Measurements from ENCODE around the gene OSBP2. TPM values are rescaled to one million over a fixed set of nuclear protein-coding genes. Genes with fewer than 3 reads are reported as not detected.
A peak's percentile ranks its signal among the peaks of the same experiment; 100 is the strongest.

OSBP2 gene
- total RNA-seq, 1 experiment from 2014 or later = 6.2 TPM

DNA sequence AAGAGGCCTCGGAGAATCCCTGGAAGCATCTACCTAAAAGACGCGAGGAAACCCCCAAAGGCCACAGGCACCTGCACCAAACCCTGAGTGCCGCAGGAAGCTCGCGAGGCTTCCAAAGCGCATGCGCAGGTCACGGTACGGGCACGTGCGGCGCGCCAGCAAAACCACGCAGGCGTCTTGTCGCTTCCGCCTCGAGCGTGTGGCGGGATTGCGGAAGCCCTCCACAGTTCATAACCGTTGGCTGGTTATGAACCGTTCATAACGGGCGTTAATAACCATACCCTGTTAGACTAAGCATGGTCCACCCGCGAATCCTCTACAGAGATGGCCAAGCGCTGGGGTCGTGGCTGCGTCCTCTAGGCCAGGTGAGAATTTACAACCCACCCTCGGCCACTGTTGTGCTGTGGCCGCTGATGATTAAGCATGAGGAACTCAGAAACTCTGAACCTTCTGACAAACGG, 227.5 kb downstream of the OSBP2 start:
- ChIA-PET POLR2A (interaction anchor here (0.5 to 2.3 kb wide), 9 partner anchors 15 to 159 kb away, joined by 3 to 15 read pairs (median 3); partner anchors contain the start of genes MORC2, SMTN and TUG1), CTCF (interaction anchor here (0.6 to 2.0 kb wide), 15 partner anchors 7 to 715 kb away, joined by 3 to 15 read pairs (median 4); partner anchors contain the start of genes MORC2, SELENOM and TUG1)
- no peaks in the 10 kb centered on the region for H3K4me1 ChIP-seq
- DNase-seq = peak; percentile 92
- H3K4me3 ChIP-seq (ENCODE audit: low read depth, low read length) = peak overlapping the region; percentile 49
- no peak for TF ChIP-seq CTCF (IDR thresholded peaks at IDR 0.05; ENCODE audit: insufficient read depth in 1 of 2, low read depth in 1 of 2, low read length in 1 of 2, severe bottlenecking in 1 of 2, unreplicated experiment in 1 of 2)
- Mint-ChIP-seq H3K9me3 (ENCODE audit: unreplicated experiment) (no peaks in the 10 kb centered on the region), H3K4me1 (ENCODE audit: low read depth, unreplicated experiment) (peaks cover 5% of the 10 kb centered on the region), H3K36me3 (ENCODE audit: insufficient read depth, unreplicated experiment) (peaks cover 44% of the 10 kb centered on the region), H3K27ac (ENCODE audit: unreplicated experiment) (peak overlapping the region; percentile 97), H3K4me3 (ENCODE audit: unreplicated experiment) (peak overlapping the region; percentile 93), H3K27me3 (ENCODE audit: insufficient read depth, unreplicated experiment) (no peaks in the 10 kb centered on the region)
- intact Hi-C loops (cut with micrococcal nuclease; ENCODE audit: unreplicated experiment) = loop anchor here (5.0 kb wide), 1 partner anchor 225 kb away; no protein-coding TSS in a partner anchor
- H3K36me3 ChIP-seq (ENCODE audit: control insufficient read depth, insufficient read depth, low read length) = peaks cover 2% of the 10 kb centered on the region
- no peaks in the 10 kb centered on the region for H3K27me3 ChIP-seq (replicated peaks; ENCODE audit: control insufficient read depth, insufficient read depth, low read length)
- H3K9me3 ChIP-seq = no peaks in the 10 kb centered on the region
- BruUV-seq (replicated peaks) = no TSS peak

DNA sequence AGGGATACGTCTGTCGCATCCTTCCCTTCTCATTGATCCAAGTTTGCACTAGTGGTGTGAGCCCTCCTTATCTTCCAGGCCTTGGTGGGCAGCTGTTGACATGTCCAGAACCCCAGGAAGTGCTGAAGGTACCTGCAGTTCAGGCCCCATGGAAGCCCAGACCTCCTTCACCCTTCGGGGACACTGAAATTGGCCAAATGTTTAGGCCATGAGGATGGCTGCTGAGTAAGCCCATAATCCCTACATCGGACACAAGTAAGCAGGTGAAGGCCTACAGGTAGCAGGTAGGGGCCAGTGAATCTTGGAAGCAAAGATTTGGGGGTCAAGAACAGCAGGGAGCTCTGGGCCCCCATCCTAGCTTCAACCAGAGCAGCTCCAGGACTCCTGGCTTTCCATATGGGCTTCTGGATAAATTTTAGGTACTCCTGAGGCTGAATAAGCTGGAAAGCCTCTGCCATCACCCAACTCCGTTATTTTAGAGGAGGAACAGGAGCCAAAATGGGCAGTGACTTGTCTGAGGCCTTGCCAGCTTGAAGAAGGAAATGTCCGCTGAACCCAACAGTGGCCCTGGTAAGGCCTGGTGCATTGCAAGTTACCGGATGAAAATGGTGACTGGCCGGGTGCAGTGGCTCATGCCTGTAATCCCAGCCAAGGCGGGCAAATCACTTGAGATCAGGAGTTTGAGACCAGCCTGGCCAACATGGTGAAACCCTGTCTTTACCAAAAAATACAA, 228.7 kb downstream of the OSBP2 start:
- intact Hi-C loops (cut with micrococcal nuclease; ENCODE audit: unreplicated experiment) = loop anchor here (5.0 kb wide), 1 partner anchor 224 kb away; no protein-coding TSS in a partner anchor
- Histone ChIP-seq H3K9me3 (no peaks in the 10 kb centered on the region), H3K4me1 (no peaks in the 10 kb centered on the region), H3K27me3 (replicated peaks; ENCODE audit: control insufficient read depth, insufficient read depth, low read length) (no peaks in the 10 kb centered on the region), H3K36me3 (ENCODE audit: control insufficient read depth, insufficient read depth, low read length) (peaks cover 2% of the 10 kb centered on the region), H3K4me3 (ENCODE audit: low read depth, low read length) (no peak overlapping the region)
- Mint-ChIP-seq H3K4me1 (ENCODE audit: low read depth, unreplicated experiment) (peaks cover 5% of the 10 kb centered on the region), H3K36me3 (ENCODE audit: insufficient read depth, unreplicated experiment) (peaks cover 54% of the 10 kb centered on the region), H3K27me3 (ENCODE audit: insufficient read depth, unreplicated experiment) (no peaks in the 10 kb centered on the region), H3K27ac (ENCODE audit: unreplicated experiment) (peak overlapping the region; percentile 97), H3K9me3 (ENCODE audit: unreplicated experiment) (no peaks in the 10 kb centered on the region), H3K4me3 (ENCODE audit: unreplicated experiment) (peak overlapping the region; percentile 93)
- no peak for TF ChIP-seq CTCF (IDR thresholded peaks at IDR 0.05; ENCODE audit: insufficient read depth in 1 of 2, low read depth in 1 of 2, low read length in 1 of 2, severe bottlenecking in 1 of 2, unreplicated experiment in 1 of 2)
- ChIA-PET POLR2A (interaction anchor here (0.6 to 2.3 kb wide), 4 partner anchors 7 to 157 kb away, joined by 3 to 15 read pairs (median 4); partner anchors contain the start of genes MORC2 and TUG1), CTCF (no interaction called here)
- BruUV-seq (replicated peaks) = no TSS peak
- no peak for DNase-seq

- BruUV-seq (replicated peaks) = no TSS peak
- TF ChIP-seq CTCF (IDR thresholded peaks at IDR 0.05; ENCODE audit: insufficient read depth in 1 of 2, low read depth in 1 of 2, low read length in 1 of 2, severe bottlenecking in 1 of 2, unreplicated experiment in 1 of 2) = no peak
- intact Hi-C loops (cut with micrococcal nuclease; ENCODE audit: unreplicated experiment) = no loop called here
Measured at GRCh38 chr22:30925667-30926066, 231.0 kb downstream of the OSBP2 start.

More at GRCh38 chr22:30925667-30926066, 231.0 kb downstream of the OSBP2 start:
- Mint-ChIP-seq H3K4me1 (ENCODE audit: low read depth, unreplicated experiment) (peaks cover 5% of the 10 kb centered on the region), H3K27me3 (ENCODE audit: insufficient read depth, unreplicated experiment) (no peaks in the 10 kb centered on the region), H3K27ac (ENCODE audit: unreplicated experiment) (no peak overlapping the region), H3K4me3 (ENCODE audit: unreplicated experiment) (no peak overlapping the region), H3K9me3 (ENCODE audit: unreplicated experiment) (no peaks in the 10 kb centered on the region), H3K36me3 (ENCODE audit: insufficient read depth, unreplicated experiment) (peaks cover 65% of the 10 kb centered on the region)
- ChIA-PET CTCF (no interaction called here), POLR2A (no interaction called here)
- H3K4me3 ChIP-seq (ENCODE audit: low read depth, low read length) = no peak overlapping the region
- H3K9me3 ChIP-seq = no peaks in the 10 kb centered on the region
- H3K4me1 ChIP-seq = no peaks in the 10 kb centered on the region
- H3K27me3 ChIP-seq (replicated peaks; ENCODE audit: control insufficient read depth, insufficient read depth, low read length) = no peaks in the 10 kb centered on the region
- DNase-seq = no peak
- H3K36me3 ChIP-seq (ENCODE audit: control insufficient read depth, insufficient read depth, low read length) = peaks cover 6% of the 10 kb centered on the region
